NAMALWA (cell line): ENCODE data around the gene CNPY4.
A peak's percentile ranks its signal among the peaks of the same experiment; 100 is the strongest.

Experiments used
- DNase-seq: peaks from one replicate; pipeline ENCODE4 v3.0.0-alpha.2; 2015; ENCODE audit warnings: low spot score

The CNPY4 gene

GRCh38 chr7:100119072-100119969, at the start of gene CNPY4, which contains the start of gene TAF6:
TSS of gene CNPY4 (plus strand) at chr7:100119634. CDS start at chr7:100119745, 111 bp downstream.
TSS of gene TAF6 (minus strand) at chr7:100119358. CDS start at chr7:100114209, 5,149 bp downstream.
- DNase-seq = peak; percentile 98

- DNase-seq = no peak
These were observed 49.4 kb upstream of the CNPY4 start for GRCh38 chr7:100069991-100070390.

- DNase-seq = no peak
These were observed 48.3 kb upstream of the CNPY4 start for GRCh38 chr7:100071018-100071723.

- no peak for DNase-seq
These were observed 47.0 kb upstream of the CNPY4 start for GRCh38 chr7:100072462-100072861.

- no peak for DNase-seq
These were observed 44.6 kb upstream of the CNPY4 start for GRCh38 chr7:100074841-100075240.

GRCh38 chr7:100075418-100075817, 44.0 kb upstream of the CNPY4 start:
- no peak for DNase-seq

GRCh38 chr7:100077205-100077604, 42.2 kb upstream of the CNPY4 start:
- DNase-seq = no peak

GRCh38 chr7:100079024-100079560, 40.3 kb upstream of the CNPY4 start:
- DNase-seq = no peak

GRCh38 chr7:100080907-100081534, 38.4 kb upstream of the CNPY4 start:
- DNase-seq = no peak

- peak; percentile 100 for DNase-seq
These were observed 37.8 kb upstream of the CNPY4 start, which contains the start of gene ZNF3 for GRCh38 chr7:100081535-100082102. TSS of gene ZNF3 (minus strand) at chr7:100081723. CDS start at chr7:100077357, 4,366 bp downstream.

- DNase-seq = no peak
These were observed 36.5 kb upstream of the CNPY4 start for GRCh38 chr7:100082978-100083377.

GRCh38 chr7:100085515-100085914, 33.9 kb upstream of the CNPY4 start:
- no peak for DNase-seq

- no peak for DNase-seq
These were observed 32.2 kb upstream of the CNPY4 start for GRCh38 chr7:100087055-100087750.

GRCh38 chr7:100088095-100088620, 31.3 kb upstream of the CNPY4 start:
- DNase-seq = peak; percentile 75

GRCh38 chr7:100088621-100089457, 30.6 kb upstream of the CNPY4 start, which contains the start of gene COPS6:
TSS of gene COPS6 (plus strand) at chr7:100088969. CDS start at chr7:100088991, 22 bp downstream.
- DNase-seq = peak; percentile 81

GRCh38 chr7:100089458-100090196, 29.8 kb upstream of the CNPY4 start:
- peak; percentile 35 for DNase-seq

- peak; percentile 47 for DNase-seq
These were observed 28.7 kb upstream of the CNPY4 start for GRCh38 chr7:100090527-100091410.
